ENCODE measurements around the gene RHEBL1.

Gene RHEBL1

GRCh38 chr12:49069507-49070346, at the start of gene RHEBL1:
Gene RHEBL1 (minus strand): TSS chr12:49069979. CDS start chr12:49069785, 194 bp downstream.
- in situ Hi-C loops (cut with MboI; ENCODE audit: low sequenced_read_pairs): loop anchor here (10.0 kb wide), 1 partner anchor 165 kb away; no protein-coding TSS in a partner anchor

- in situ Hi-C loops (cut with MboI; ENCODE audit: low sequenced_read_pairs): no loop called here
Measured at GRCh38 chr12:49111206-49111605, 41.4 kb upstream of the RHEBL1 start.

DNA sequence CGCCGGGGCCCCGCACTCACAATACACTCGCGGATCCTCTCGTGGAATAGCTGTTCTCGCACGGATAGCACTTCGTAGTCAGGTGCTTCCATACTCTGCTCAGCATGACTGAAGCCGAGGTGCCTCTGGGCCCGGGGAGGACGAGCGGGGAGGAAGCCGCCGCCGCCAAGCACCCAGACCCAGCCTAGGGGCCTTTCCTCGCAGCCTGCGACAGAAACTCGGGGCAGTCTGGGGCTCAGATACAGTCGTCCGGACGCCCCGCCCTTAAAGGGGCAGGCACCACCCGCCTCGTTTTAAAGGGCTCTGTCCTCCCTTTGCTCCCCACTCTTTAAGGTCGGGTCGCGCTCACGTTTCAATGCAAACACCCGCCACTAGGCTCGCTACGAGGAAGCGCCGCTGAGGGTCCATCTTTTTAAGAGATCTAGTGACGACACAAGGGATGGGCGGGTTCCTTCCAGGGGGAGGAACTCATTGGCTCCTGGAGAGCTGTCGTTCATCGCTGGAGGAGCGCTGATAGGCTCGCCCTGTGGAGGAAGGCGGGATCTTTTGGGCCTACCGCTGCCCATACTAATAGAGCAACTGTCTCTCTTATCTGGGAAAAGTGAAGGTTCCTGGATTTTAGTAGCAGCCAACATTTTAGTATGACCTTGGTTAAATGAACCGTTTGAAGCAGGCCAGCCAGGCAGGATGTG, 40.8 kb upstream of the RHEBL1 start, which contains the start of gene LMBR1L:
TSS of gene LMBR1L (minus strand) at position 384 of the 692 bp plus-strand sequence. CDS start at position 92, 292 bp downstream.
- in situ Hi-C loops (cut with MboI; ENCODE audit: low sequenced_read_pairs): no loop called here

DNA sequence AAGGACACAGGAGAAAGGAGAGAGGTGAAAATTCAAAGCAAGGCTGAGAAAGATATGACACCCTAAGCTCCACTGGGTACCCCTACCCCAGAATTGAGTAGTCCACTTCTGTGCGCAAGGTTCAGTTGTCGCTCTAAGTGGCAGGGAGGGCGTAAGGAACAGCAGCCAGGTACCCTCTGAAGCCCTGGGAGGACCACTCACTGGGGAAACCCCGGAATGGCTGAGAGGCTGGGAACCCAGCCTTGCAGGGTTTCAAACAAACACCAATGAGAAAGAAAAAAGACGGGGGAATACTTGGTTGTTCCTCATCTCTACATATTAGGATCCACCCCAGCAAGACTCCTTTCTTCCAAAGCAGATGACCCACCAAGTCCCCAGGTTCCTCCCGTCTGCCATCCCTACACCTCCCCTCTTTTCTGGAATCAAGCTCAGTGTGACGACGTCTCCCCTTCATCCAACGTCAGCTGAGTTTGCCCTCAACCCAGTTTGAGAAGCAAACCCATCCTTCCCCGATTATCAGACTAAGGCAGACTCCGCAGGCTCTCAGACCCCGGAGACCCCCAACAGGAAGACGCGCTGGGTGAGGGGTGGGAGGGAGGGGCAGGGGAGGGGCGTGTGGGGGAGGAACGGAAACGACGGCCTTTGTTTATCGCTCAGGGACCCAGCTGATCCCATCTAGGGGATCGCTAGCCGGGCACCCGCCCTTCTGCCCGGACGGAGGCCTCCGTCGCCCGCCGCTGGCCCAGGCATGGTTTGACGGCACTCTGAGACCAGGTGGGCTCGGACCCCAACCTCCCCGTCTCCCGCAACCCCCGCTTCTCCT, 40.1 kb upstream of the RHEBL1 start:
- in situ Hi-C loops (cut with MboI; ENCODE audit: low sequenced_read_pairs): no loop called here

- in situ Hi-C loops (cut with MboI; ENCODE audit: low sequenced_read_pairs): no loop called here
Measured at GRCh38 chr12:49108958-49109404, 39.2 kb upstream of the RHEBL1 start.

DNA sequence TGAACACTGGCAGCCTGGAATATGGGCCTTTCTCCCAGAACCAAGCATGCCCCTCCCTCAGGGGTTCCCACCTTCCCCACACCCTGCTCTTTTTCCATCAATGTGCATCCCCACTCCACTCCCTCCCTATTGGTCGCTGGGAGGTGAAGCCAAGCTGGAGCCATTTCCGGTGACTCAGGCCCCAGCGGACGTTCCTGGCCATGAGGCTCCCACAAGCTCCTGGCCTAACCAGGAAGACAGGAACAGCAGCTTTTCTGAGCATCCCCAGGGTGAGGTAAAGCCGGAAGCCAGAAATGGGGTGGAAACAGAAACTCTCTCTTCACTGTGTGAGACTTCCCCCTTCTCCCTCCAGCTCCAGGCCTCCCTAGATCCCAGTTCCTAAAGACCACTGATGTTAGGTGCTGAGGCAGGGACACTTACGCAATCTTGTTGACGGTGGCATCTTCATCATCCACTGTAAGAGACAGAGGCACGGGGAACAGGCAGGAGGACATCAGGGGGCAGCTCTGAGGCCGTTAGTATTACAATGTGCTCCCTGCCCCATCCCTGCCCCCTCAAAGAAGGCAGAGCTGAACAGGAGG, 35.8 kb upstream of the RHEBL1 start:
- in situ Hi-C loops (cut with MboI; ENCODE audit: low sequenced_read_pairs): no loop called here

GRCh38 chr12:49104822-49105221, 35.0 kb upstream of the RHEBL1 start:
- in situ Hi-C loops (cut with MboI; ENCODE audit: low sequenced_read_pairs): no loop called here

- in situ Hi-C loops (cut with MboI; ENCODE audit: low sequenced_read_pairs): no loop called here
Measured at GRCh38 chr12:49100380-49100779, 30.6 kb upstream of the RHEBL1 start.

- in situ Hi-C loops (cut with MboI; ENCODE audit: low sequenced_read_pairs): no loop called here
Measured at GRCh38 chr12:49098703-49099102, 28.9 kb upstream of the RHEBL1 start.

- in situ Hi-C loops (cut with MboI; ENCODE audit: low sequenced_read_pairs): no loop called here
Measured at GRCh38 chr12:49098035-49098451, 28.3 kb upstream of the RHEBL1 start.

DNA sequence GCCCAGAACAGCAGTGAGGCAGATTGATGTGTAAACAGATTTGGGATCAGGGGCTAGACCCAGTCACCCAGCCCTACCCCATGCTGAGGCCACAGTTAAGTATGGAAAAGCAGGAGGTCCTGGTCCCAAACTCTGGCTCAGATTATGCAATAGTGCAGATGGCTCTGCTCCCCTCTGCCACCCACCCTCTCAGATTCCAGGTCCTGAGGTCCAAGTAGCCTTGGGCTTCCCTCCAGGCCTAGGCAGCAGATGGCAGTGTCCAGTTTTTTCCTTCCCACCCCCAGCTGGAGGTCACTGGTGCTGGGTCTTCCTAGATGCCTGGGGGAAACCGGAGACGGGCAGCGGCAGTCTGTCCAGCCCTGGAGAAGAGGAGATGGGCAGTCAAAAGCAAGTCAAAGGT, 27.6 kb upstream of the RHEBL1 start:
- in situ Hi-C loops (cut with MboI; ENCODE audit: low sequenced_read_pairs): no loop called here

- in situ Hi-C loops (cut with MboI; ENCODE audit: low sequenced_read_pairs): no loop called here
Measured at GRCh38 chr12:49094975-49095365, 25.2 kb upstream of the RHEBL1 start.

- in situ Hi-C loops (cut with MboI; ENCODE audit: low sequenced_read_pairs): no loop called here
Measured at GRCh38 chr12:49094160-49094974, 24.6 kb upstream of the RHEBL1 start, which contains the start of gene DHH. Gene DHH (minus strand): TSS chr12:49094801. CDS start chr12:49094512, 289 bp downstream.

- in situ Hi-C loops (cut with MboI; ENCODE audit: low sequenced_read_pairs): no loop called here
Measured at GRCh38 chr12:49093792-49094159, 24.0 kb upstream of the RHEBL1 start.

- in situ Hi-C loops (cut with MboI; ENCODE audit: low sequenced_read_pairs): no loop called here
Measured at GRCh38 chr12:49092816-49093406, 23.1 kb upstream of the RHEBL1 start.

DNA sequence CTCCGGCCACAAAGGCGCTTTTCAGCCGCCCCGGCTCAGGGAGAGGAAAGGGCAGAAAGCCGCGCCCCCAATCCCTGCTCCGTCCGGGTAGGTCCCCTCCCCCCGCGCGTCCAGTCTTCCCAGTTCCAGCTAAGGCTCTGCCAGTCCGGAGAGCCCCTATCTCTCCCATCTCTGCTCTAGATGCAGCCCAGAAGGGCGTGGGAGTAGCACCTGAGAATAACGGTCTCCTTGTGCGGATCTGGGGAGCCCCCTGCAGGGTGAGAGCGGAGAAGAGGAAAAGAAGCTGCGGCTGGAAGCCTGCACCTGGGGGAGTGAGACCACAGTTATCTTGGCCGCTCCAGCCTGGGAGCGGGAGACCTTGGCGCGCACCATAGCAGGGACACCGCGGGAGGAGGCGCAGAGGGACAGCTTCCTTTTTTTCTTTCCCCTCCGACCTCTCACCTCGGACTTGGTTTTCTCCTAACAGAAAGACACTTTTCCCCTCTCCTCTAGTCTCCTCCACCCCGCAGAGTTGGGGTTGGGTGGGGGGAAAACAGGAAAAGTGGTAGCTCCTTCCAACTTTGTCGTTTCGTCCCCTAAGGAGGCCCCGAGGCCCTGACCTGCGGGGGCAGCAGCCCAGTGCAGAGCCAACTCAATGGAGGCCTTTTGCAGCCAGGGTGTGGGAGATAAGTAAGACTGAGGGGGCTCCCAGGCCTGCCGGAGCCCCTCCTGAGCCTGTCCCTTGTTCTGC, 22.5 kb upstream of the RHEBL1 start:
- in situ Hi-C loops (cut with MboI; ENCODE audit: low sequenced_read_pairs): no loop called here

GRCh38 chr12:49091836-49092085, 22.0 kb upstream of the RHEBL1 start:
- in situ Hi-C loops (cut with MboI; ENCODE audit: low sequenced_read_pairs): no loop called here

- in situ Hi-C loops (cut with MboI; ENCODE audit: low sequenced_read_pairs): no loop called here
Measured at GRCh38 chr12:49091056-49091835, 21.5 kb upstream of the RHEBL1 start.
